Body of pancreas (tissue), 4 donors: ENCODE measurements around the gene CCL7. TPM values are rescaled to one million over a fixed set of nuclear protein-coding genes. Genes with fewer than 3 reads are reported as not detected.

Source experiments
- ATAC-seq: fragments of 150-250 bp; one replicate; pipeline ENCODE4 v1.9.1; 2016
- DNase-seq, 4 donors: peaks; one replicate each; pipeline ENCODE4 v3.0.0-alpha.2; 2019
- H3K27ac ChIP-seq, 4 donors: fragments of 200-600 bp; sonication (generic); 1 replicate in 3 of 4; 2 replicates in 1 of 4; pipeline versions ENCODE4 v1.5.1 to v1.6.1; 2016 to 2019; ENCODE audit warnings: mild to moderate bottlenecking in 1 of 4, mixed read lengths in 1 of 4, moderate library complexity in 1 of 4
- H3K27me3 ChIP-seq, 2 donors: fragments of 200-600 bp; sonication (generic); one replicate each; pipeline ENCODE4 v1.6.0; 2016; ENCODE audit warnings: mild to moderate bottlenecking in 1 of 2
- H3K36me3 ChIP-seq, 2 donors: fragments of 200-600 bp; sonication (generic); replicated peaks in 1 of 2; 2 replicates each; pipeline ENCODE4 v1.5.1; 2016; ENCODE audit warnings: low read depth in 2 of 2; ENCODE audit not compliant: insufficient read depth in 1 of 2
- H3K4me1 ChIP-seq: fragments of 200-600 bp; sonication (generic); one replicate; pipeline ENCODE4 v1.6.0; 2016
- H3K4me3 ChIP-seq, 2 donors: fragments of 200-600 bp; sonication (generic); 1 replicate in 1 of 2; 2 replicates in 1 of 2; pipeline ENCODE4 v1.5.1; 2016 to 2019
- H3K9me3 ChIP-seq, 3 donors: fragments of 200-600 bp; sonication (generic); 1 replicate in 2 of 3; 2 replicates in 1 of 3; pipeline ENCODE4 v1.5.1; 2016
- CTCF ChIP-seq, 7 experiments: fragments of 450-650 bp in 4 of 7; fragments of 200-600 bp in 3 of 7; sonication (generic) in 3 of 7; IDR thresholded peaks; one replicate each; pipeline ENCODE4 v1.5.1; 2016 to 2019; ENCODE audit warnings: antibody characterized with exemption in 7 of 7
- POLR2A ChIP-seq, 3 donors: fragments of 450-650 bp; IDR thresholded peaks; one replicate each; pipeline ENCODE4 v1.6.1; 2016; ENCODE audit warnings: antibody characterized with exemption in 3 of 3, mild to moderate bottlenecking in 2 of 3
- WGBS, 2 donors: methylation state at CpG; one replicate each; pipeline ENCODE4 v1.1.5; 2017; 5-methylcytosine and 5-hydroxymethylcytosine counted together
- intact Hi-C: fragments of 100-400 bp; cut with DNase I; formaldehyde crosslinking; loops from one replicate; pipeline ENCODE4 v1.15.1; 2023
- total RNA-seq, 2 donors: library from RNA; depleted of rRNA; stranded (reverse); fragments of >200 nt; gene quantifications; one replicate each; pipeline ENCODE4 v1.1.0, GENCODE V29; 2016

The CCL7 gene
- total RNA-seq, 2 donors from 2014 or later = not detected

- no peak overlapping the region for H3K4me3 ChIP-seq
- no peaks in the 10 kb centered on the region for H3K27me3 ChIP-seq
- H3K36me3 ChIP-seq = no peaks in the 10 kb centered on the region
- peaks cover 60% of the 10 kb centered on the region for H3K4me1 ChIP-seq
- TF ChIP-seq POLR2A (IDR thresholded peaks at IDR 0.05) (no peak), CTCF (IDR thresholded peaks at IDR 0.05) (no peak)
- DNase-seq = no peak
- no peak for ATAC-seq
- intact Hi-C loops = no loop called here
- 66 to 84% methylated on average over 6 of the region's 6 CpGs for WGBS, 2 donors
- H3K9me3 ChIP-seq = no peaks in the 10 kb centered on the region
- H3K27ac ChIP-seq = peak overlapping the region in 3 of 4 donors; percentile 59 to 82 (median 64)
Observed at GRCh38 chr17:34236281-34236892, 33.6 kb upstream of the CCL7 start.

- intact Hi-C loops = no loop called here
- 86% methylated on average over 3 of the region's 3 CpGs for WGBS, 2 donors
- no peak for DNase-seq
- Histone ChIP-seq H3K4me3 (no peak overlapping the region), H3K4me1 (peaks cover 60% of the 10 kb centered on the region), H3K27ac (peak overlapping the region in 3 of 4 donors; percentile 7 to 82 (median 17)), H3K36me3 (no peaks in the 10 kb centered on the region), H3K9me3 (no peaks in the 10 kb centered on the region), H3K27me3 (no peaks in the 10 kb centered on the region)
- TF ChIP-seq POLR2A (IDR thresholded peaks at IDR 0.05) (no peak), CTCF (IDR thresholded peaks at IDR 0.05) (no peak)
- ATAC-seq = no peak
Observed at GRCh38 chr17:34237458-34237857, 32.6 kb upstream of the CCL7 start.

GRCh38 chr17:34241062-34241461, 29.0 kb upstream of the CCL7 start:
- intact Hi-C loops = no loop called here
- DNase-seq = peak; percentile 35 to 62 (median 56)
- TF ChIP-seq POLR2A (IDR thresholded peaks at IDR 0.05) = no peak
- ATAC-seq = peak; percentile 48
- Histone ChIP-seq H3K27me3 (no peaks in the 10 kb centered on the region), H3K4me3 (no peak overlapping the region), H3K4me1 (peaks cover 36% of the 10 kb centered on the region), H3K27ac (peak overlapping the region in 2 of 4 donors; percentile 26 to 32), H3K9me3 (no peaks in the 10 kb centered on the region), H3K36me3 (no peaks in the 10 kb centered on the region)
- WGBS, 2 donors = 13 to 16% methylated on average over 4 of the region's 4 CpGs

- TF ChIP-seq CTCF (IDR thresholded peaks at IDR 0.05) (no peak), POLR2A (IDR thresholded peaks at IDR 0.05) (no peak)
- H3K9me3 ChIP-seq = no peaks in the 10 kb centered on the region
- H3K4me3 ChIP-seq = no peak overlapping the region
- no peaks in the 10 kb centered on the region for H3K27me3 ChIP-seq
- WGBS, 2 donors = 62 to 76% methylated on average over 8 of the region's 8 CpGs
- peak overlapping the region in 1 of 4 donors; percentile 33 for H3K27ac ChIP-seq
- intact Hi-C loops = no loop called here
- H3K36me3 ChIP-seq = no peaks in the 10 kb centered on the region
- ATAC-seq = no peak
- DNase-seq = no peak
- H3K4me1 ChIP-seq = peaks cover 31% of the 10 kb centered on the region
Observed at GRCh38 chr17:34242587-34243363, 27.2 kb upstream of the CCL7 start.

GRCh38 chr17:34243364-34244320, 26.4 kb upstream of the CCL7 start:
- WGBS, 2 donors = 60 to 64% methylated on average over 7 of the region's 7 CpGs
- Histone ChIP-seq H3K4me3 (no peak overlapping the region), H3K27ac (peak overlapping the region in 1 of 4 donors; percentile 33), H3K27me3 (no peaks in the 10 kb centered on the region), H3K4me1 (peaks cover 33% of the 10 kb centered on the region), H3K9me3 (no peaks in the 10 kb centered on the region), H3K36me3 (no peaks in the 10 kb centered on the region)
- TF ChIP-seq POLR2A (IDR thresholded peaks at IDR 0.05) (no peak), CTCF (IDR thresholded peaks at IDR 0.05) (no peak)
- intact Hi-C loops = no loop called here
- ATAC-seq (no peak), DNase-seq (no peak)
